CD4-positive, CD25-positive, alpha-beta regulatory T cell (primary cell): ENCODE data around the gene TAF1C. TPM values are rescaled to one million over a fixed set of nuclear protein-coding genes. Genes with fewer than 3 reads are reported as not detected.
A peak's percentile ranks its signal among the peaks of the same experiment; 100 is the strongest.

Experiments
- ATAC-seq, 2 donors: fragments of 150-1000 bp; cut with Tn5 transposase; one replicate each; pipeline ENCODE4 v1.10.0; 2021; ENCODE audit warnings: low read depth in 2 of 2, moderate number of reproducible peaks in 2 of 2, moderate library complexity in 1 of 2
- DNase-seq, 3 donors: peaks; one replicate each; pipeline versions ENCODE4 v3.0.0 to v3.0.0-alpha.2; 2012 to 2022; ENCODE audit warnings: mixed read lengths in 1 of 3
- H3K27ac ChIP-seq: one replicate; pipeline ENCODE4 v1.7.0; 2013; ENCODE audit warnings: mild to moderate bottlenecking, low read length; ENCODE audit not compliant: insufficient read depth, poor library complexity, severe bottlenecking
- H3K27me3 ChIP-seq: one replicate; pipeline ENCODE4 v1.7.0; 2013; ENCODE audit warnings: low read length; ENCODE audit not compliant: control insufficient read depth, insufficient read depth
- H3K36me3 ChIP-seq: one replicate; pipeline ENCODE4 v1.7.0; 2013; ENCODE audit warnings: mild to moderate bottlenecking, low read length, moderate library complexity; ENCODE audit not compliant: control insufficient read depth, insufficient read depth
- H3K4me1 ChIP-seq: 2 replicates; pipeline ENCODE4 v1.7.0; 2013; ENCODE audit warnings: mild to moderate bottlenecking, low read length; ENCODE audit not compliant: insufficient read depth, control insufficient read depth, poor library complexity, severe bottlenecking
- H3K4me3 ChIP-seq: one replicate; pipeline ENCODE4 v1.7.0; 2013; ENCODE audit warnings: low read depth, mild to moderate bottlenecking, low read length, moderate library complexity
- H3K9me3 ChIP-seq, 2 experiments: 1 replicate in 1 of 2; 2 replicates in 1 of 2; pipeline ENCODE4 v1.7.0; 2013; ENCODE audit warnings: low read length in 2 of 2, mild to moderate bottlenecking in 1 of 2, moderate library complexity in 1 of 2; ENCODE audit not compliant: control insufficient read depth in 2 of 2
- H3K27ac Mint-ChIP-seq, 3 donors: one replicate each; pipeline ENCODE4 v1.8.0; 2020 to 2022; ENCODE audit warnings: mild to moderate bottlenecking in 3 of 3, mixed read lengths in 3 of 3, moderate library complexity in 2 of 3
- H3K27me3 Mint-ChIP-seq: one replicate; pipeline ENCODE4 v1.8.0; 2022; ENCODE audit warnings: mild to moderate bottlenecking, mixed read lengths
- H3K36me3 Mint-ChIP-seq: one replicate; pipeline ENCODE4 v1.8.0; 2020; ENCODE audit warnings: mixed read lengths
- H3K4me1 Mint-ChIP-seq, 4 donors: one replicate each; pipeline ENCODE4 v1.8.0; 2020 to 2022; ENCODE audit warnings: mixed read lengths in 4 of 4, mild to moderate bottlenecking in 1 of 4
- H3K4me3 Mint-ChIP-seq, 4 donors: one replicate each; pipeline ENCODE4 v1.8.0; 2020 to 2022; ENCODE audit warnings: mild to moderate bottlenecking in 4 of 4, mixed read lengths in 4 of 4, moderate library complexity in 3 of 4
- H3K9me3 Mint-ChIP-seq, 7 donors: one replicate each; pipeline ENCODE4 v1.8.0; 2020 to 2022; ENCODE audit warnings: mixed read lengths in 7 of 7, mild to moderate bottlenecking in 3 of 7, moderate library complexity in 2 of 7
- polyA plus RNA-seq, 4 donors: library from polyadenylated mRNA; unstranded; fragments of 300-500 nt; fragmentation: Illumina TruSeq; gene quantifications; one replicate each; pipeline ENCODE4 v1.2.3, GENCODE V29; 2021
- total RNA-seq: library from RNA; stranded (reverse); gene quantifications from one replicate; pipeline ENCODE4 v1.2.3, GENCODE V29; 2022

Gene TAF1C
- total and polyA plus RNA-seq, 5 donors from 2014 or later = 6.3 to 90.6 (median 7.3) TPM

- H3K9me3 ChIP-seq = no peaks in the 10 kb centered on the region
- peaks cover 3% of the 10 kb centered on the region for H3K36me3 ChIP-seq
- Mint-ChIP-seq H3K27me3 (no peaks in the 10 kb centered on the region), H3K4me1 (peaks cover 0 to 5% (median 3%) of the 10 kb centered on the region in 4 donors), H3K9me3 (no peaks in the 10 kb centered on the region), H3K27ac (no peak overlapping the region), H3K4me3 (peak overlapping the region in 1 of 4 donors; percentile 6), H3K36me3 (peaks cover 8% of the 10 kb centered on the region)
- DNase-seq (peak in 2 of 3 donors; percentile 43 to 53), ATAC-seq (peak; percentile 73 to 81)
- H3K27me3 ChIP-seq = peaks cover 2% of the 10 kb centered on the region
- no peak overlapping the region for H3K27ac ChIP-seq
- no peaks in the 10 kb centered on the region for H3K4me1 ChIP-seq
- no peak overlapping the region for H3K4me3 ChIP-seq
Observed at GRCh38 chr16:84175350-84176081, 11.3 kb downstream of the TAF1C start.

DNA sequence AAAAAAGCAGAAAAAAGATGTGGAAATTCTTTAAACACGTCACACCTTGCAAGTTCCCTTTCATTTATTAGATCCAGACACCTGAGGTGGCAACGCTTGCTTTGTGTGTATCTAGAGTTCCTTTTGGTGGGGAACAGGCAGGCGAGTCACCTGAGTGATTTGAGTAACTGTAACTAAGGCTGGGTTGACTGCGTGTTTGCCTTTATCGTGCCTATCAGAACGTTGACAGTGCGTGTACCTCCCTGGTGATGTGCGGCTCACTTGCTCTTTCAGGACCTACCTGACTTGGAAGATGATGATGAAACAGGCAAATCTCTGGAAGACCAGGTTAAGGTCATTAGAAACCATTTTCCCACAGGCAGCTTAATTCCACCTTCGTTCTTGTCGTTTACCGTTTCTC lies 12.5 kb downstream of the TAF1C start:
- Mint-ChIP-seq H3K4me3 (no peak overlapping the region), H3K9me3 (peaks cover 0 to 2% (median 0%) of the 10 kb centered on the region in 7 donors), H3K27ac (no peak overlapping the region), H3K36me3 (peaks cover 8% of the 10 kb centered on the region), H3K27me3 (no peaks in the 10 kb centered on the region), H3K4me1 (peaks cover 0 to 5% (median 3%) of the 10 kb centered on the region in 4 donors)
- peaks cover 2% of the 10 kb centered on the region for H3K27me3 ChIP-seq
- DNase-seq (no peak), ATAC-seq (no peak)
- no peak overlapping the region for H3K27ac ChIP-seq
- H3K4me1 ChIP-seq = no peaks in the 10 kb centered on the region
- no peak overlapping the region for H3K4me3 ChIP-seq
- no peaks in the 10 kb centered on the region for H3K9me3 ChIP-seq
- no peaks in the 10 kb centered on the region for H3K36me3 ChIP-seq

DNA sequence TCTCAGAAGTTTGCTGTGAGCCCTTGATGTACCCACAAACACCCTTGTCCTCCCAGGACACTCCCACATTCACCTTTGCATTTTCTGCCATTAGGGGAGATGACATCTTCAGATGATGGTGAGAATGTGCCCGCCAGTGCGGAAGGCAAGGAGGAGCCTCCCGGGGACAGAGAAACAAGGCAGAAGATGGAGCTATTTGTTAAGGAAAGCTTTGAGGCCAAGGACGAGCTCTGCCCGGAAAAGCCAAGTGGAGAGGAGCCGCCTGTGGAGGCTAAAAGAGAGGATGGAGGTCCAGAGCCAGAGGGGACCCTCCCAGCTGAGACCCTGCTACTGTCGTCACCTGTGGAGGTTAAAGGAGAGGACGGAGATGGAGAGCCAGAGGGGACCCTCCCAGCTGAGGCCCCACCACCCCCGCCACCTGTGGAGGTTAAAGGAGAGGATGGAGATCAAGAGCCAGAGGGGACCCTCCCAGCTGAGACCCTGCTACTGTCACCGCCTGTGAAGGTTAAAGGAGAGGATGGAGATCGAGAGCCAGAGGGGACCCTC lies 17.0 kb downstream of the TAF1C start:
- no peaks in the 10 kb centered on the region for H3K36me3 ChIP-seq

GRCh38 chr16:84166796-84167695 lies 19.8 kb downstream of the TAF1C start:
- no peaks in the 10 kb centered on the region for H3K36me3 ChIP-seq
- H3K4me3 Mint-ChIP-seq = no peak overlapping the region
- ATAC-seq (no peak), DNase-seq (no peak)
- H3K4me1 ChIP-seq = no peaks in the 10 kb centered on the region
- H3K27ac ChIP-seq = no peak overlapping the region
- no peaks in the 10 kb centered on the region for H3K4me1 Mint-ChIP-seq
- H3K4me3 ChIP-seq = no peak overlapping the region
- H3K27me3 Mint-ChIP-seq = peaks cover 34% of the 10 kb centered on the region
- no peaks in the 10 kb centered on the region for H3K36me3 Mint-ChIP-seq
- H3K27me3 ChIP-seq = peaks cover 7% of the 10 kb centered on the region
- no peak overlapping the region for H3K27ac Mint-ChIP-seq
- peaks cover 0 to 5% (median 0%) of the 10 kb centered on the region in 7 donors for H3K9me3 Mint-ChIP-seq
- H3K9me3 ChIP-seq = no peaks in the 10 kb centered on the region

More for the DNA sequence above, 17.0 kb downstream of the TAF1C start:
- H3K4me3 ChIP-seq = no peak overlapping the region
- Mint-ChIP-seq H3K27me3 (peaks cover 15% of the 10 kb centered on the region), H3K9me3 (peaks cover 0 to 5% (median 0%) of the 10 kb centered on the region in 7 donors), H3K27ac (peak overlapping the region in 1 of 3 donors; percentile 42), H3K4me3 (no peak overlapping the region), H3K36me3 (no peaks in the 10 kb centered on the region), H3K4me1 (no peaks in the 10 kb centered on the region)
- H3K4me1 ChIP-seq = no peaks in the 10 kb centered on the region
- no peaks in the 10 kb centered on the region for H3K9me3 ChIP-seq
- peaks cover 3% of the 10 kb centered on the region for H3K27me3 ChIP-seq
- ATAC-seq (no peak), DNase-seq (no peak)
- H3K27ac ChIP-seq = no peak overlapping the region

GRCh38 chr16:84165746-84166145 lies 21.1 kb downstream of the TAF1C start:
- H3K27me3 ChIP-seq = peaks cover 7% of the 10 kb centered on the region

DNA sequence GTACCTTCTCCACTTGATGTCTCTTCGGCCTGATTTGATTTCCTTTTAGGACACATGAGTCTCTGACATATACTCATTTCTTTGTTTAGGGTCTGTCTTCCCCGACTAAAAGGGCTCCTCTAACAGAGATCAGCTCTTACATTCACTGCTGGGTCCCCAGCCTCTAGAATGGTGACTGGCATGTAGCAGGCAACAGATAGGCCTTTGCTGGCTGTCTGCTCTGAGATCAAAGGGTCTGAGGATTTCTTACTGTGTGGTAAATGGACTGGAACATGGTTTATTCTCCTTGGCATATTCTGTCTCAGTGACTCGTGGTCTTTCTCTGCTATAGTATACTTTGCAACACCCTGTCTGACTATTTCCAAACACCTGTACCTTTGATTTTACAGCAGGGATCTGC lies 25.1 kb downstream of the TAF1C start:
- no peaks in the 10 kb centered on the region for H3K36me3 Mint-ChIP-seq
- H3K4me1 ChIP-seq = no peaks in the 10 kb centered on the region
- H3K27me3 Mint-ChIP-seq = peaks cover 51% of the 10 kb centered on the region
- H3K9me3 ChIP-seq = no peaks in the 10 kb centered on the region
- H3K4me1 Mint-ChIP-seq = no peaks in the 10 kb centered on the region
- peak overlapping the region in 1 of 3 donors; percentile 21 for H3K27ac Mint-ChIP-seq
- no peak overlapping the region for H3K4me3 ChIP-seq
- no peak overlapping the region for H3K4me3 Mint-ChIP-seq
- H3K27me3 ChIP-seq = peaks cover 7% of the 10 kb centered on the region
- H3K36me3 ChIP-seq = no peaks in the 10 kb centered on the region
- ATAC-seq = no peak
- peaks cover 0 to 3% (median 0%) of the 10 kb centered on the region in 7 donors for H3K9me3 Mint-ChIP-seq
- no peak for DNase-seq
- H3K27ac ChIP-seq = no peak overlapping the region

More at GRCh38 chr16:84165746-84166145, 21.1 kb downstream of the TAF1C start:
- Histone ChIP-seq H3K4me1 (no peaks in the 10 kb centered on the region), H3K27ac (no peak overlapping the region), H3K9me3 (no peaks in the 10 kb centered on the region), H3K4me3 (no peak overlapping the region), H3K36me3 (no peaks in the 10 kb centered on the region)
- ATAC-seq (no peak), DNase-seq (no peak)
- no peaks in the 10 kb centered on the region for H3K36me3 Mint-ChIP-seq
- H3K9me3 Mint-ChIP-seq = peaks cover 0 to 5% (median 0%) of the 10 kb centered on the region in 7 donors
- H3K4me3 Mint-ChIP-seq = no peak overlapping the region
- H3K27me3 Mint-ChIP-seq = peaks cover 34% of the 10 kb centered on the region
- H3K4me1 Mint-ChIP-seq = no peaks in the 10 kb centered on the region
- no peak overlapping the region for H3K27ac Mint-ChIP-seq

GRCh38 chr16:84161037-84161436 lies 25.8 kb downstream of the TAF1C start:
- no peak overlapping the region for H3K4me3 Mint-ChIP-seq
- peaks cover 0 to 3% (median 0%) of the 10 kb centered on the region in 7 donors for H3K9me3 Mint-ChIP-seq

More at GRCh38 chr16:84161037-84161436, 25.8 kb downstream of the TAF1C start:
- Histone ChIP-seq H3K4me3 (no peak overlapping the region), H3K4me1 (no peaks in the 10 kb centered on the region), H3K36me3 (no peaks in the 10 kb centered on the region), H3K27ac (no peak overlapping the region), H3K9me3 (no peaks in the 10 kb centered on the region), H3K27me3 (peaks cover 7% of the 10 kb centered on the region)
- peaks cover 54% of the 10 kb centered on the region for H3K27me3 Mint-ChIP-seq
- no peak for ATAC-seq
- no peaks in the 10 kb centered on the region for H3K36me3 Mint-ChIP-seq
- no peaks in the 10 kb centered on the region for H3K4me1 Mint-ChIP-seq
- no peak for DNase-seq
- H3K27ac Mint-ChIP-seq = no peak overlapping the region
